HCT116 (cell line): ENCODE data around the gene ARHGEF37. TPM values are rescaled to one million over a fixed set of nuclear protein-coding genes. Genes with fewer than 3 reads are reported as not detected.

Experiments used
- ATAC-seq: fragments of 200-7000 bp; cut with Tn5 transposase; 2 replicates; pipeline ENCODE4 v1.9.1; 2020; ENCODE audit warnings: mild to moderate bottlenecking, moderate library complexity
- BruUV-seq: library from RNA; stranded (reverse); fragments of 400-500 nt; replicated peaks from 2 replicates; lab custom pipeline; 2021; lab: Mats Ljungman, UMichigan
- CTCF ChIA-PET: fragments of 300-600 bp; sonication (Branson Sonifier 250); formaldehyde crosslinking; loops from one replicate; lab custom pipeline; 2021; ENCODE audit warnings: antibody characterized with exemption; lab: Charles Lee
- POLR2A ChIA-PET: fragments of 300-600, 350-600 bp; sonication (Branson Sonifier 250); formaldehyde crosslinking; loops from one replicate; lab custom pipeline; 2021; ENCODE audit warnings: antibody characterized with exemption; lab: Charles Lee
- RAD21 ChIA-PET, 2 experiments: fragments of 300-600 bp; sonication (Branson Sonifier 250); formaldehyde crosslinking; loops; one replicate each; lab custom pipeline; 2023; ENCODE audit warnings: low total read pairs in 2 of 2; ENCODE audit not compliant: uncharacterized antibody in 2 of 2, unreplicated experiment in 2 of 2, low non-redundant PET in 1 of 2; lab: Charles Lee
- DNase-seq: peaks from one replicate; pipeline ENCODE4 v3.0.0-alpha.2; 2010; ENCODE audit warnings: low read depth, low spot score
- H2AFZ ChIP-seq: fragments of 200-600 bp; shearing (Covaris generic), sonication (generic); 2 replicates; pipeline ENCODE4 v1.6.1; 2017; ENCODE audit warnings: low read depth, mixed run types, mixed read lengths, antibody characterized with exemption, low read length; ENCODE audit not compliant: poor library complexity, severe bottlenecking
- H3K27ac ChIP-seq: 2 replicates; pipeline ENCODE4 v1.5.1; 2012; ENCODE audit warnings: low read depth, low read length
- H3K27me3 ChIP-seq: fragments of 200-600 bp; sonication (generic); 2 replicates; pipeline ENCODE4 v1.6.1; 2016; ENCODE audit warnings: mixed run types, low read length, mixed read lengths; ENCODE audit not compliant: insufficient read depth
- H3K36me3 ChIP-seq, 2 experiments: fragments of 200-500 bp in 1 of 2; fragments of 200-600 bp in 1 of 2; sonication (Bioruptor generic) in 1 of 2; sonication (generic) in 1 of 2; 2 replicates each; pipeline versions ENCODE4 v1.5.1 to v1.6.1; 2014 to 2016; ENCODE audit warnings: low read length in 2 of 2, inconsistent platforms in 1 of 2, mixed read lengths in 1 of 2, mixed run types in 1 of 2; ENCODE audit not compliant: insufficient read depth in 2 of 2, control insufficient read depth in 1 of 2
- H3K4me1 ChIP-seq, 2 experiments: fragments of 200-600 bp in 1 of 2; sonication (generic) in 1 of 2; 2 replicates each; pipeline versions ENCODE4 v1.5.1 to v1.6.1; 2012 to 2017; ENCODE audit warnings: low read length in 2 of 2, inconsistent platforms in 1 of 2, mild to moderate bottlenecking in 1 of 2, mixed read lengths in 1 of 2, mixed run types in 1 of 2, moderate library complexity in 1 of 2; ENCODE audit not compliant: insufficient read depth in 2 of 2, control insufficient read depth in 1 of 2
- H3K4me2 ChIP-seq: fragments of 200-600 bp; sonication (generic); 2 replicates; pipeline ENCODE4 v1.6.1; 2017; ENCODE audit warnings: mixed run types, low read length, mixed read lengths
- H3K4me3 ChIP-seq, 2 experiments: fragments of 200-600 bp in 1 of 2; sonication (generic) in 1 of 2; replicated peaks in 1 of 2; 2 replicates each; pipeline ENCODE4 v1.5.1; 2011 to 2016; ENCODE audit warnings: low read length in 2 of 2, control low read depth in 1 of 2, low read depth in 1 of 2, mild to moderate bottlenecking in 1 of 2, mixed read lengths in 1 of 2, mixed run types in 1 of 2
- H3K79me2 ChIP-seq: fragments of 200-600 bp; sonication (generic); 2 replicates; pipeline ENCODE4 v1.6.1; 2017; ENCODE audit warnings: mild to moderate bottlenecking, mixed run types, low read length, moderate library complexity, mixed read lengths; ENCODE audit not compliant: insufficient read depth
- H3K9ac ChIP-seq: fragments of 200-600 bp; sonication (generic); 2 replicates; pipeline ENCODE4 v1.6.1; 2016; ENCODE audit warnings: low read length, mixed read lengths
- H3K9me2 ChIP-seq: fragments of 200-600 bp; sonication (generic), shearing (Covaris generic); 2 replicates; pipeline ENCODE4 v1.6.1; 2017; ENCODE audit warnings: mixed run types, mild to moderate bottlenecking, moderate library complexity; ENCODE audit not compliant: insufficient read depth
- H3K9me3 ChIP-seq, 2 experiments: fragments of 200-500 bp in 1 of 2; fragments of 200-600 bp in 1 of 2; sonication (Bioruptor generic) in 1 of 2; sonication (generic) in 1 of 2; 2 replicates each; pipeline ENCODE4 v1.6.1; 2014 to 2017; ENCODE audit warnings: low read length in 2 of 2, mixed read lengths in 2 of 2, inconsistent platforms in 1 of 2, low read depth in 1 of 2, mild to moderate bottlenecking in 1 of 2, mixed run types in 1 of 2, moderate library complexity in 1 of 2; ENCODE audit not compliant: control insufficient read depth in 1 of 2, insufficient read depth in 1 of 2
- H4K20me1 ChIP-seq: fragments of 200-600 bp; sonication (generic), shearing (Covaris generic); 2 replicates; pipeline ENCODE4 v1.6.1; 2017; ENCODE audit warnings: mixed run types, mild to moderate bottlenecking, moderate library complexity; ENCODE audit not compliant: insufficient read depth
- ATF3 ChIP-seq: IDR thresholded peaks from 2 replicates; pipeline ENCODE4 v1.6.1; 2012
- CBX3 ChIP-seq: IDR thresholded peaks from 2 replicates; pipeline ENCODE4 v1.6.1; 2012; ENCODE audit warnings: low read depth
- CEBPB ChIP-seq: IDR thresholded peaks from 2 replicates; pipeline ENCODE4 v1.6.1; 2012; ENCODE audit warnings: low read depth
- CTCF ChIP-seq, 3 experiments: fragments of 200-600 bp in 1 of 3; sonication (generic) in 1 of 3; IDR thresholded peaks in 2 of 3; conservative IDR thresholded peaks in 1 of 3; 2 replicates each; pipeline ENCODE4 v1.5.1; 2012 to 2017; ENCODE audit warnings: low read depth in 2 of 3, low read length in 2 of 3, antibody characterized with exemption in 1 of 3, borderline replicate concordance in 1 of 3, control low read depth in 1 of 3, mild to moderate bottlenecking in 1 of 3, mixed read lengths in 1 of 3, mixed run types in 1 of 3, moderate library complexity in 1 of 3; ENCODE audit not compliant: insufficient read depth in 1 of 3
- EGR1 ChIP-seq: IDR thresholded peaks from 2 replicates; pipeline ENCODE4 v1.6.1; 2012; ENCODE audit warnings: low read depth
- ELF1 ChIP-seq: IDR thresholded peaks from 2 replicates; pipeline ENCODE4 v1.6.1; 2012; ENCODE audit warnings: low read depth, borderline replicate concordance
- JUND ChIP-seq: IDR thresholded peaks from 2 replicates; pipeline ENCODE4 v1.6.1; 2012
- POLR2AphosphoS5 ChIP-seq: IDR thresholded peaks from 2 replicates; pipeline ENCODE4 v1.6.1; 2011; ENCODE audit warnings: mild to moderate bottlenecking, low read depth, low read length, moderate library complexity
- RAD21 ChIP-seq: IDR thresholded peaks from 2 replicates; pipeline ENCODE4 v1.6.1; 2012; ENCODE audit warnings: low read depth, mild to moderate bottlenecking
- REST ChIP-seq: IDR thresholded peaks from 2 replicates; pipeline ENCODE4 v1.6.1; 2012; ENCODE audit warnings: low read depth
- SIN3A ChIP-seq: IDR thresholded peaks from 2 replicates; pipeline ENCODE4 v1.6.1; 2012; ENCODE audit warnings: low read depth
- SP1 ChIP-seq: IDR thresholded peaks from 2 replicates; pipeline ENCODE4 v1.6.1; 2012; ENCODE audit warnings: low read depth
- TCF7L2 ChIP-seq: IDR thresholded peaks from 2 replicates; pipeline ENCODE4 v1.7.0; 2011; ENCODE audit warnings: borderline replicate concordance, inconsistent platforms; ENCODE audit not compliant: insufficient read depth, insufficient read length; ENCODE audit errors: extremely low read depth
- YY1 ChIP-seq: IDR thresholded peaks from 2 replicates; pipeline ENCODE4 v1.6.1; 2011; ENCODE audit warnings: low read length, low read depth, moderate library complexity, mild to moderate bottlenecking; ENCODE audit not compliant: insufficient replicate concordance; ENCODE audit errors: extremely low read depth
- ZNF274 ChIP-seq: fragments of 200-500 bp; sonication (Bioruptor generic); IDR thresholded peaks from 2 replicates; pipeline ENCODE4 v1.6.1; 2014; ENCODE audit warnings: mild to moderate bottlenecking, low read depth, low read length, inconsistent platforms
- intact Hi-C: fragments of 100-400 bp; cut with micrococcal nuclease; formaldehyde crosslinking; loops from 2 replicates; pipeline ENCODE4 v1.10.0; 2022
- total RNA-seq: library from RNA; stranded (reverse); gene quantifications from one replicate; pipeline ENCODE4 v1.2.1, GENCODE V29; 2021; ENCODE audit not compliant: unreplicated experiment

The ARHGEF37 gene
- total RNA-seq, 1 experiment from 2014 or later = 7.0 TPM

GRCh38 chr5:149654883-149655505, 73.7 kb downstream of the ARHGEF37 start (continued):
- TF ChIP-seq POLR2AphosphoS5 = no peak
- no peak for TF ChIP-seq SIN3A
- TF ChIP-seq CTCF (IDR thresholded peaks at IDR 0.05 in 2 of 3, conservative IDR thresholded peaks at IDR 0.05 in 1 of 3; ENCODE audit: borderline replicate concordance in 1 of 3, insufficient read depth in 1 of 3, low read depth in 2 of 3, low read length in 2 of 3) = no peak
- TF ChIP-seq EGR1 = no peak

GRCh38 chr5:149656576-149657182, 75.4 kb downstream of the ARHGEF37 start:
- Histone ChIP-seq H3K36me3 (no peaks in the 10 kb centered on the region), H3K4me3 (no peak overlapping the region), H3K9me2 (no peaks in the 10 kb centered on the region), H3K4me2 (no peak overlapping the region), H3K9ac (no peak overlapping the region), H3K4me1 (no peaks in the 10 kb centered on the region), H3K27me3 (no peaks in the 10 kb centered on the region), H3K27ac (no peak overlapping the region), H2AFZ (no peak overlapping the region), H3K79me2 (no peaks in the 10 kb centered on the region), H4K20me1 (no peaks in the 10 kb centered on the region), H3K9me3 (no peaks in the 10 kb centered on the region; a peak in 1 of 4 replicates)
- no peak for TF ChIP-seq SP1
- no peak for TF ChIP-seq TCF7L2
- peak; percentile 60 to 93 (median 87) for TF ChIP-seq CTCF (IDR thresholded peaks at IDR 0.05 in 2 of 3, conservative IDR thresholded peaks at IDR 0.05 in 1 of 3; ENCODE audit: borderline replicate concordance in 1 of 3, insufficient read depth in 1 of 3, low read depth in 2 of 3, low read length in 2 of 3)
- no peak for TF ChIP-seq CEBPB
- TF ChIP-seq REST = no peak
- no peak for TF ChIP-seq EGR1
- TF ChIP-seq ATF3 = no peak
- TF ChIP-seq YY1 = no peak
- no peak for TF ChIP-seq JUND
- no peak for TF ChIP-seq ELF1
- no peak for TF ChIP-seq CBX3
- TF ChIP-seq RAD21 = peak; percentile 61
- TF ChIP-seq ZNF274 = no peak
- ATAC-seq (peak; percentile 73), DNase-seq (no peak)
- no TSS peak for BruUV-seq
- CTCF ChIA-PET = interaction anchor here (0.8 to 2.2 kb wide), 7 partner anchors 10 to 342 kb away, joined by 3 to 11 read pairs (median 3); no protein-coding TSS in a partner anchor
- POLR2A ChIA-PET = no interaction called here
- intact Hi-C loops = no loop called here
- RAD21 ChIA-PET = no interaction called here
